Mesenchymal stem cell (in vitro differentiated cells and primary cell): ENCODE results near the gene ESCO1.
A peak's percentile ranks its signal among the peaks of the same experiment; 100 is the strongest.

Experiments used
- DNase-seq: peaks from one replicate; pipeline ENCODE4 v3.0.0-alpha.2; 2013
- H2AFZ ChIP-seq: one replicate; pipeline ENCODE4 v1.6.1; 2013; ENCODE audit warnings: low read depth, mild to moderate bottlenecking, control low read depth, inconsistent platforms, low read length, moderate library complexity
- H2AK5ac ChIP-seq: 2 replicates; pipeline ENCODE4 v1.6.1; 2013; ENCODE audit warnings: low read length, moderate library complexity, mild to moderate bottlenecking, inconsistent platforms; ENCODE audit not compliant: severe bottlenecking
- H2BK120ac ChIP-seq: one replicate; pipeline ENCODE4 v1.6.1; 2013; ENCODE audit warnings: low read depth, mild to moderate bottlenecking, inconsistent platforms, low read length, moderate library complexity
- H2BK12ac ChIP-seq, 2 experiments: one replicate each; pipeline ENCODE4 v1.6.1; 2013; ENCODE audit warnings: inconsistent platforms in 2 of 2, low read length in 2 of 2, mild to moderate bottlenecking in 2 of 2, moderate library complexity in 2 of 2, control low read depth in 1 of 2
- H2BK15ac ChIP-seq: one replicate; pipeline ENCODE4 v1.6.1; 2013; ENCODE audit warnings: mild to moderate bottlenecking, low read depth, inconsistent platforms; ENCODE audit not compliant: poor library complexity, severe bottlenecking
- H2BK5ac ChIP-seq: 2 replicates; pipeline ENCODE4 v1.6.1; 2013; ENCODE audit warnings: low read depth, mild to moderate bottlenecking, low read length, control low read depth, inconsistent platforms; ENCODE audit not compliant: poor library complexity, severe bottlenecking
- H3K14ac ChIP-seq, 2 experiments: one replicate each; pipeline ENCODE4 v1.6.1; 2013; ENCODE audit warnings: inconsistent platforms in 2 of 2, low read length in 2 of 2, control low read depth in 1 of 2, mild to moderate bottlenecking in 1 of 2, moderate library complexity in 1 of 2
- H3K18ac ChIP-seq, 2 experiments: one replicate each; pipeline ENCODE4 v1.6.1; 2013; ENCODE audit warnings: inconsistent platforms in 2 of 2, low read length in 2 of 2, control low read depth in 1 of 2, low read depth in 1 of 2, mild to moderate bottlenecking in 1 of 2
- H3K23ac ChIP-seq, 2 experiments: one replicate each; pipeline ENCODE4 v1.6.1; 2013; ENCODE audit warnings: inconsistent platforms in 2 of 2, low read length in 2 of 2, mild to moderate bottlenecking in 2 of 2, moderate library complexity in 2 of 2, control low read depth in 1 of 2
- H3K27ac ChIP-seq: 2 replicates; pipeline ENCODE4 v1.5.1; 2013; ENCODE audit warnings: mild to moderate bottlenecking, moderate library complexity, low read length, control low read depth, inconsistent platforms; ENCODE audit not compliant: poor library complexity, severe bottlenecking
- H3K27me3 ChIP-seq, 2 experiments: 2 replicates each; pipeline versions ENCODE4 v1.6.1 to v1.7.0; 2013; ENCODE audit warnings: low read length in 2 of 2, mild to moderate bottlenecking in 2 of 2, moderate library complexity in 2 of 2, control low read depth in 1 of 2, inconsistent platforms in 1 of 2; ENCODE audit not compliant: control insufficient read depth in 1 of 2, insufficient read depth in 1 of 2
- H3K36me3 ChIP-seq, 2 experiments: 2 replicates each; pipeline versions ENCODE4 v1.6.1 to v1.7.0; 2013; ENCODE audit warnings: low read length in 2 of 2, control low read depth in 1 of 2, inconsistent platforms in 1 of 2, low read depth in 1 of 2, mild to moderate bottlenecking in 1 of 2; ENCODE audit not compliant: insufficient read depth in 2 of 2, control insufficient read depth in 1 of 2
- H3K4ac ChIP-seq, 2 experiments: one replicate each; pipeline ENCODE4 v1.6.1; 2013; ENCODE audit warnings: inconsistent platforms in 2 of 2, low read length in 2 of 2, mild to moderate bottlenecking in 2 of 2, moderate library complexity in 2 of 2, control low read depth in 1 of 2, low read depth in 1 of 2
- H3K4me1 ChIP-seq: 2 replicates; pipeline ENCODE4 v1.6.1; 2013; ENCODE audit warnings: low read depth, low read length, control low read depth; ENCODE audit not compliant: control insufficient read depth, insufficient read depth
- H3K4me2 ChIP-seq: 2 replicates; pipeline ENCODE4 v1.6.1; 2013; ENCODE audit warnings: low read length, mild to moderate bottlenecking, inconsistent platforms; ENCODE audit not compliant: poor library complexity, severe bottlenecking
- H3K4me3 ChIP-seq, 2 experiments: 2 replicates each; pipeline versions ENCODE4 v1.5.1 to v1.7.0; 2013; ENCODE audit warnings: low read length in 2 of 2, mild to moderate bottlenecking in 2 of 2, control low read depth in 1 of 2, low read depth in 1 of 2; ENCODE audit not compliant: insufficient read depth in 1 of 2
- H3K79me1 ChIP-seq: replicated peaks from 2 replicates; pipeline ENCODE4 v1.6.1; 2013; ENCODE audit warnings: mild to moderate bottlenecking, control low read depth, low read length, inconsistent platforms; ENCODE audit not compliant: poor library complexity, severe bottlenecking
- H3K9ac ChIP-seq: 2 replicates; pipeline ENCODE4 v1.7.0; 2013; ENCODE audit warnings: mild to moderate bottlenecking, low read length, moderate library complexity
- H3K9me3 ChIP-seq: 2 replicates; pipeline ENCODE4 v1.7.0; 2013; ENCODE audit warnings: mild to moderate bottlenecking, low read length; ENCODE audit not compliant: control insufficient read depth
- H4K8ac ChIP-seq: one replicate; pipeline ENCODE4 v1.6.1; 2013; ENCODE audit warnings: inconsistent platforms, mild to moderate bottlenecking, low read length, moderate library complexity
- H4K91ac ChIP-seq: one replicate; pipeline ENCODE4 v1.6.1; 2013; ENCODE audit warnings: mild to moderate bottlenecking, low read length, inconsistent platforms
- WGBS: methylation state at CpG from one replicate; pipeline ENCODE4 v1.1.7; 2013; ENCODE audit warnings: mixed read lengths; 5-methylcytosine and 5-hydroxymethylcytosine counted together

Gene ESCO1

DNA sequence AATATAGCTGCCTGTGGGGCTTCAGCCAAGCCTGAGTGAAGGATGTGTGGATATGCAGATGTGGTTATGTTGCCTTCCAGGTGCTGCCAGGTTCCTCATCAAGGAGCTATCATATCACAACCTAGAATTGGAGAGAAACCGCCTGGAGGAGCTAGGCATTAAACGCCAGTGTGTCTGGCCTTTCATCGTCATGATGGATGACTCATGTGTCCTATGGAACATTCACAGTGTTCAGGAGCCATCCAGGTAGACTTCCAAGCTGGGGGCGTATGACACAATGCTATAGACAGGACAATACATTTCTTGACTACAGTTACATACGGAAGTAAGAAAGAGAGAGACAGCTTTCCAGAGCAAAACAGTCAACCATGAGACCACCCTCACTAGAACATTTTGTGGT is 86.8 kb downstream of the ESCO1 start:
- no peak overlapping the region for H2AK5ac ChIP-seq
- H3K4ac ChIP-seq, result no peak overlapping the region
- no peak overlapping the region for H4K91ac ChIP-seq
- H3K14ac ChIP-seq, result no peak overlapping the region
- no peak overlapping the region for H3K18ac ChIP-seq
- no peak overlapping the region for H3K4me3 ChIP-seq
- no peaks in the 10 kb centered on the region for H3K9me3 ChIP-seq
- H2BK12ac ChIP-seq, result no peak overlapping the region
- H4K8ac ChIP-seq, result no peak overlapping the region
- H3K27ac ChIP-seq, result no peak overlapping the region
- no peaks in the 10 kb centered on the region for H3K27me3 ChIP-seq
- 95% methylated on average over 4 of the region's 5 CpGs for WGBS
- H3K4me1 ChIP-seq, result no peaks in the 10 kb centered on the region
- H3K79me1 ChIP-seq, result peaks cover 2% of the 10 kb centered on the region
- peaks cover 12 to 47% of the 10 kb centered on the region in 2 experiments for H3K36me3 ChIP-seq
- no peak for DNase-seq
- H2AFZ ChIP-seq, result no peak overlapping the region
- H2BK120ac ChIP-seq, result no peak overlapping the region
- H2BK15ac ChIP-seq, result no peak overlapping the region
- H2BK5ac ChIP-seq, result no peak overlapping the region
- H3K23ac ChIP-seq, result no peak overlapping the region
- no peak overlapping the region for H3K4me2 ChIP-seq
- no peak overlapping the region for H3K9ac ChIP-seq

DNA sequence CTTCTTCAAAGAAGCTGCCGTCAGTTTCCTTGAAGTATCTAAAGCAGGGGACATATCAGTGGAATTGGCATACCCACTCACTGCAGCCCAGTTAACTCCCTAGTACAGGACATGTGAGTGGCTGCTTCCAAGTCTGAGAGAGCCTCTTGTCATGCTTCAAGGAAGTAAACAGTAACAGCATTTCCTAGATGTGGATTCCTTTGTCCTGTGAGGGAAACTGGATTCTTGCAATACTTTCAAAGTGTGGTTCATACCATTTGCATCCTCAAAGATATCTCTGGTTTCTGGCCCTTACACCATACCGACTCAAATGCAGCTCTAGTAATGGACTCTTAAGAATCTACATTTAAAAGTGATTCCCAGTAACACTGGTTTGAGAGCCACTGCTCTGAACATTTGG is 87.2 kb downstream of the ESCO1 start:
- no peak overlapping the region for H2BK12ac ChIP-seq
- no peak overlapping the region for H3K14ac ChIP-seq
- H3K4ac ChIP-seq, result no peak overlapping the region
- H3K9ac ChIP-seq, result no peak overlapping the region
- no peak overlapping the region for H2BK15ac ChIP-seq
- H3K4me1 ChIP-seq, result no peaks in the 10 kb centered on the region
- no peak overlapping the region for H2AFZ ChIP-seq
- H2AK5ac ChIP-seq, result no peak overlapping the region
- 94% methylated on average over 2 of the region's 2 CpGs for WGBS
- peaks cover 2% of the 10 kb centered on the region for H3K79me1 ChIP-seq
- H2BK5ac ChIP-seq, result no peak overlapping the region
- H2BK120ac ChIP-seq, result no peak overlapping the region
- DNase-seq, result peak; percentile 16
- no peaks in the 10 kb centered on the region for H3K27me3 ChIP-seq
- H3K4me2 ChIP-seq, result no peak overlapping the region
- H3K27ac ChIP-seq, result no peak overlapping the region
- no peak overlapping the region for H3K4me3 ChIP-seq
- H4K91ac ChIP-seq, result no peak overlapping the region
- no peak overlapping the region for H3K18ac ChIP-seq
- no peaks in the 10 kb centered on the region for H3K9me3 ChIP-seq
- no peak overlapping the region for H3K23ac ChIP-seq
- H4K8ac ChIP-seq, result no peak overlapping the region
- H3K36me3 ChIP-seq, result peaks cover 12 to 44% of the 10 kb centered on the region in 2 experiments

DNA sequence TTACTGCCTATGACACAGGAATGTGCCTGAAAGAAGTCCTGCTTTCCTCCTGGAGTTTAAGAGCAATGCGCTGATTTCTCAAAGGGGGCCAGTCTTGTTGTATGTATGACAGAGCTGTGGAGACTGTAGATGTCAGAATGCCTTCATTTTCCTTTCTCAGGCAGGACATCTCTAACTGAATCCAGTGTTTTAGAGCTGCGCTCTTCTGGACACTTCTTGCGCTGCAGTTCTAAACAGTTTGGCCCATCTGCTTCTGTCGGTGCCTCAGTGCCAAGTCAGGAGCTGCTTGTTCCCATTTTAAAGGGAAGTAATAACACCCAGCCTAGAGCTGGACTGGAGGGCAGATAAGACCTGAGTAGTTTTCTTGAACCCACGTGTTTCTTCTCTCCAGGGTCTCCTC is 91.4 kb downstream of the ESCO1 start:
- no peak overlapping the region for H2AK5ac ChIP-seq
- no peaks in the 10 kb centered on the region for H3K27me3 ChIP-seq
- no peak overlapping the region for H3K14ac ChIP-seq
- no peak overlapping the region for H4K8ac ChIP-seq
- no peak overlapping the region for H4K91ac ChIP-seq
- WGBS, result 93% methylated on average over 5 of the region's 5 CpGs
- H3K9ac ChIP-seq, result no peak overlapping the region
- no peak for DNase-seq
- no peaks in the 10 kb centered on the region for H3K79me1 ChIP-seq
- no peak overlapping the region for H2BK120ac ChIP-seq
- H2BK5ac ChIP-seq, result no peak overlapping the region
- no peak overlapping the region for H2AFZ ChIP-seq
- no peak overlapping the region for H2BK12ac ChIP-seq
- H3K4me3 ChIP-seq, result no peak overlapping the region
- H3K9me3 ChIP-seq, result no peaks in the 10 kb centered on the region
- no peak overlapping the region for H3K4me2 ChIP-seq
- no peak overlapping the region for H3K4ac ChIP-seq
- H2BK15ac ChIP-seq, result no peak overlapping the region
- no peak overlapping the region for H3K23ac ChIP-seq
- H3K4me1 ChIP-seq, result no peaks in the 10 kb centered on the region
- H3K18ac ChIP-seq, result no peak overlapping the region
- H3K27ac ChIP-seq, result no peak overlapping the region
- H3K36me3 ChIP-seq, result peaks cover 5 to 13% of the 10 kb centered on the region in 2 experiments

DNA sequence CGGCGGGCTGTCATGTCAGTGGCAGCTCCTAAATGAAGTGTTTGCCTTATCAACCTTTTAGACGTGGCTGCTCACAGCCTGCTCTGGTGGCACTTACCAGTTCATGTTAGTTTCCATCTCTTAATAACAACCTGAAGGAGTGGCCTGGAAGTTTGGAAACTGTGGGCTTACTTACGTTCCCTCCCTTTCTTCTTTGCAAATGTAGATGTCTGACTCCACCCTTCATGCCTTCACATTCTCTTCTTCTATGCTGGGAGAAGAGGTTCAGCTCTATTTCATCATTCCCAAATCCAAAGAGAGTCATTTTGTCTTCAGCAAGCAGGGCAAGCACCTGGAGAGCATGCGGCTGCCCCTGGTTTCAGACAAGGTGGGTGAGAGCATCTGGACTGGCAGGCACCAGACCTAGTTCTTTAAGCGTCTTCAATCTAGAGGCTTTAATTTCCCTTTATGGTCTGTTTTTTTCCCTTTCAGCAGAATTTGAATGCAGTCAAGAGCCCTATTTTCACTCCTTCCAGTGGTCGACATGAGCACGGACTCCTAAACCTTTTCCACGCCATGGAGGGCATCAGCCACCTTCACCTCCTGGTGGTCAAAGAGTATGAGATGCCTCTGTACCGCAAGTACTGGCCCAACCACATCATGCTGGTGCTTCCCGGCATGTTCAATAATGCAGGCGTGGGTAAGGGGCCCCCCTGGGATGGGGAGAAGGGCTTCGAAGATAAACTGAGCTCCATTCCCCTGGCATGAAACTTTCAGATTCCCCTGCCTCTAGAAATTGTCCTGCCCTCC is 92.4 kb downstream of the ESCO1 start:
- no peak overlapping the region for H2BK12ac ChIP-seq
- H3K9ac ChIP-seq, result no peak overlapping the region
- no peak overlapping the region for H3K27ac ChIP-seq
- H3K4me1 ChIP-seq, result no peaks in the 10 kb centered on the region
- no peak overlapping the region for H3K4me3 ChIP-seq
- no peak overlapping the region for H3K18ac ChIP-seq
- no peak overlapping the region for H3K23ac ChIP-seq
- no peaks in the 10 kb centered on the region for H3K27me3 ChIP-seq
- no peak for DNase-seq
- H3K14ac ChIP-seq, result no peak overlapping the region
- H2BK120ac ChIP-seq, result no peak overlapping the region
- peaks cover 0 to 4% of the 10 kb centered on the region in 2 experiments for H3K36me3 ChIP-seq
- H4K8ac ChIP-seq, result no peak overlapping the region
- no peak overlapping the region for H3K4ac ChIP-seq
- no peak overlapping the region for H2BK15ac ChIP-seq
- no peak overlapping the region for H2AFZ ChIP-seq
- H3K9me3 ChIP-seq, result no peaks in the 10 kb centered on the region
- H2AK5ac ChIP-seq, result no peak overlapping the region
- peak overlapping the region; percentile 20 for H4K91ac ChIP-seq
- H3K79me1 ChIP-seq, result no peaks in the 10 kb centered on the region
- no peak overlapping the region for H2BK5ac ChIP-seq
- 97% methylated on average over 13 of the region's 13 CpGs for WGBS
- H3K4me2 ChIP-seq, result no peak overlapping the region
